ENCODE measurements around the gene PGAP6. TPM values are rescaled to one million over a fixed set of nuclear protein-coding genes. Genes with fewer than 3 reads are reported as not detected.

The PGAP6 gene
- total and polyA plus RNA-seq, 9 of the 15 experiments (the other 6 are each of a cell fraction or from before 2014, with no cell fraction given) = 0.45 to 50.2 (median 39.3) TPM

DNA sequence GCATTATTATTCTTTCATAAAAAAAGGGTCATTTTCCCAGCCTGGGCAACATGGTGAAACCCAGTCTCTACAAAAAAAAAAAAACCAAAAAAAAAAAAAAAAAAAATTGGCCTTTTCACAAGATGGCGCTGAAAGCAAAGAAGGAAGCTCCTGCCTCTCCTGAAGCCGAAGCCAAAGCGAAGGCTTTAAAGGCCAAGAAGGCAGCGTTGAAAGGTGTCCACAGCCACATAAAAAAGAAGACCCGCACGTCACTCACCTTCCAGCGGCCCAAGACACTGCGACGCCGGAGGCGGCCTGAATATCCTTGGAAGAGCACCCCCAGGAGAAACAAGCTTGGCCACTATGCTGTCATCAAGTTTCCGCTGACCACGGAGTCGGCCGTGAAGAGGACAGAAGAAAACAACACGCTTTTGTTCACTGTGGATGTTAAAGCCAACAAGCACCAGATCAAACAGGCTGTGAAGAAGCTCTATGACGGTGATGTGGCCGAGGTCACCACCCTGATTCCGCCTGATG, 4.9 kb upstream of the PGAP6 start (continued):
- TF ChIP-seq, protein P1, sequence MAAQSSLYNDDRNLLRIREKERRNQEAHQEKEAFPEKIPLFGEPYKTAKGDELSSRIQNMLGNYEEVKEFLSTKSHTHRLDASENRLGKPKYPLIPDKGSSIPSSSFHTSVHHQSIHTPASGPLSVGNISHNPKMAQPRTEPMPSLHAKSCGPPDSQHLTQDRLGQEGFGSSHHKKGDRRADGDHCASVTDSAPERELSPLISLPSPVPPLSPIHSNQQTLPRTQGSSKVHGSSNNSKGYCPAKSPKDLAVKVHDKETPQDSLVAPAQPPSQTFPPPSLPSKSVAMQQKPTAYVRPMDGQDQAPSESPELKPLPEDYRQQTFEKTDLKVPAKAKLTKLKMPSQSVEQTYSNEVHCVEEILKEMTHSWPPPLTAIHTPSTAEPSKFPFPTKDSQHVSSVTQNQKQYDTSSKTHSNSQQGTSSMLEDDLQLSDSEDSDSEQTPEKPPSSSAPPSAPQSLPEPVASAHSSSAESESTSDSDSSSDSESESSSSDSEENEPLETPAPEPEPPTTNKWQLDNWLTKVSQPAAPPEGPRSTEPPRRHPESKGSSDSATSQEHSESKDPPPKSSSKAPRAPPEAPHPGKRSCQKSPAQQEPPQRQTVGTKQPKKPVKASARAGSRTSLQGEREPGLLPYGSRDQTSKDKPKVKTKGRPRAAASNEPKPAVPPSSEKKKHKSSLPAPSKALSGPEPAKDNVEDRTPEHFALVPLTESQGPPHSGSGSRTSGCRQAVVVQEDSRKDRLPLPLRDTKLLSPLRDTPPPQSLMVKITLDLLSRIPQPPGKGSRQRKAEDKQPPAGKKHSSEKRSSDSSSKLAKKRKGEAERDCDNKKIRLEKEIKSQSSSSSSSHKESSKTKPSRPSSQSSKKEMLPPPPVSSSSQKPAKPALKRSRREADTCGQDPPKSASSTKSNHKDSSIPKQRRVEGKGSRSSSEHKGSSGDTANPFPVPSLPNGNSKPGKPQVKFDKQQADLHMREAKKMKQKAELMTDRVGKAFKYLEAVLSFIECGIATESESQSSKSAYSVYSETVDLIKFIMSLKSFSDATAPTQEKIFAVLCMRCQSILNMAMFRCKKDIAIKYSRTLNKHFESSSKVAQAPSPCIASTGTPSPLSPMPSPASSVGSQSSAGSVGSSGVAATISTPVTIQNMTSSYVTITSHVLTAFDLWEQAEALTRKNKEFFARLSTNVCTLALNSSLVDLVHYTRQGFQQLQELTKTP (IDR thresholded peaks at IDR 0.05; ENCODE audit: low read depth in 1 of 2, partially characterized antibody in 2 of 2) = no peak
- TF ChIP-seq CAMTA2 (CRISPR knock-in tag; conservative IDR thresholded peaks at IDR 0.05) = no peak
- no peak for TF ChIP-seq NFE2 (IDR thresholded peaks at IDR 0.05; ENCODE audit: low read depth)
- TF ChIP-seq ZNF41 (CRISPR knock-in tag; conservative IDR thresholded peaks at IDR 0.05) = no peak
- TF ChIP-seq SUPT5H (IDR thresholded peaks at IDR 0.05) = no peak
- no peak for TF ChIP-seq GATA2 (CRISPR knock-in tag; IDR thresholded peaks at IDR 0.05)
- TF ChIP-seq TAF9B (IDR thresholded peaks at IDR 0.05; ENCODE audit: partially characterized antibody) = no peak
- TF ChIP-seq, protein P2, sequence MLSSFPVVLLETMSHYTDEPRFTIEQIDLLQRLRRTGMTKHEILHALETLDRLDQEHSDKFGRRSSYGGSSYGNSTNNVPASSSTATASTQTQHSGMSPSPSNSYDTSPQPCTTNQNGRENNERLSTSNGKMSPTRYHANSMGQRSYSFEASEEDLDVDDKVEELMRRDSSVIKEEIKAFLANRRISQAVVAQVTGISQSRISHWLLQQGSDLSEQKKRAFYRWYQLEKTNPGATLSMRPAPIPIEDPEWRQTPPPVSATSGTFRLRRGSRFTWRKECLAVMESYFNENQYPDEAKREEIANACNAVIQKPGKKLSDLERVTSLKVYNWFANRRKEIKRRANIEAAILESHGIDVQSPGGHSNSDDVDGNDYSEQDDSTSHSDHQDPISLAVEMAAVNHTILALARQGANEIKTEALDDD (IDR thresholded peaks at IDR 0.05) = no peak
- TF ChIP-seq, protein P3, sequence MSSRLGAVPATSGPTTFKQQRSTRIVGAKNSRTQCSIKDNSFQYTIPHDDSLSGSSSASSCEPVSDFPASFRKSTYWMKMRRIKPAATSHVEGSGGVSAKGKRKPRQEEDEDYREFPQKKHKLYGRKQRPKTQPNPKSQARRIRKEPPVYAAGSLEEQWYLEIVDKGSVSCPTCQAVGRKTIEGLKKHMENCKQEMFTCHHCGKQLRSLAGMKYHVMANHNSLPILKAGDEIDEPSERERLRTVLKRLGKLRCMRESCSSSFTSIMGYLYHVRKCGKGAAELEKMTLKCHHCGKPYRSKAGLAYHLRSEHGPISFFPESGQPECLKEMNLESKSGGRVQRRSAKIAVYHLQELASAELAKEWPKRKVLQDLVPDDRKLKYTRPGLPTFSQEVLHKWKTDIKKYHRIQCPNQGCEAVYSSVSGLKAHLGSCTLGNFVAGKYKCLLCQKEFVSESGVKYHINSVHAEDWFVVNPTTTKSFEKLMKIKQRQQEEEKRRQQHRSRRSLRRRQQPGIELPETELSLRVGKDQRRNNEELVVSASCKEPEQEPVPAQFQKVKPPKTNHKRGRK (tag; IDR thresholded peaks at IDR 0.05) = no peak
- no peak for TF ChIP-seq ZNF57 (CRISPR knock-in tag; IDR thresholded peaks at IDR 0.05)
- TF ChIP-seq GTF2A2 (tag; IDR thresholded peaks at IDR 0.05) = no peak
- no peak for TF ChIP-seq GTF2F1 (IDR thresholded peaks at IDR 0.05; ENCODE audit: low read depth, low read length)
- TF ChIP-seq, protein P4, sequence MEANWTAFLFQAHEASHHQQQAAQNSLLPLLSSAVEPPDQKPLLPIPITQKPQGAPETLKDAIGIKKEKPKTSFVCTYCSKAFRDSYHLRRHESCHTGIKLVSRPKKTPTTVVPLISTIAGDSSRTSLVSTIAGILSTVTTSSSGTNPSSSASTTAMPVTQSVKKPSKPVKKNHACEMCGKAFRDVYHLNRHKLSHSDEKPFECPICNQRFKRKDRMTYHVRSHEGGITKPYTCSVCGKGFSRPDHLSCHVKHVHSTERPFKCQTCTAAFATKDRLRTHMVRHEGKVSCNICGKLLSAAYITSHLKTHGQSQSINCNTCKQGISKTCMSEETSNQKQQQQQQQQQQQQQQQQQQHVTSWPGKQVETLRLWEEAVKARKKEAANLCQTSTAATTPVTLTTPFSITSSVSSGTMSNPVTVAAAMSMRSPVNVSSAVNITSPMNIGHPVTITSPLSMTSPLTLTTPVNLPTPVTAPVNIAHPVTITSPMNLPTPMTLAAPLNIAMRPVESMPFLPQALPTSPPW (CRISPR knock-in tag; IDR thresholded peaks at IDR 0.05) = 0 out of 2 replicates have a peak, but pooled peaks have one; percentile 25
- TF ChIP-seq, protein P5, sequence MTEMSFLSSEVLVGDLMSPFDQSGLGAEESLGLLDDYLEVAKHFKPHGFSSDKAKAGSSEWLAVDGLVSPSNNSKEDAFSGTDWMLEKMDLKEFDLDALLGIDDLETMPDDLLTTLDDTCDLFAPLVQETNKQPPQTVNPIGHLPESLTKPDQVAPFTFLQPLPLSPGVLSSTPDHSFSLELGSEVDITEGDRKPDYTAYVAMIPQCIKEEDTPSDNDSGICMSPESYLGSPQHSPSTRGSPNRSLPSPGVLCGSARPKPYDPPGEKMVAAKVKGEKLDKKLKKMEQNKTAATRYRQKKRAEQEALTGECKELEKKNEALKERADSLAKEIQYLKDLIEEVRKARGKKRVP (CRISPR knock-in tag; IDR thresholded peaks at IDR 0.05) = no peak
- TF ChIP-seq CHD4 (IDR thresholded peaks at IDR 0.05; ENCODE audit: insufficient read depth, insufficient replicate concordance, low read depth, low read length, poor library complexity, severe bottlenecking) = no peak
- TF ChIP-seq, protein P6, sequence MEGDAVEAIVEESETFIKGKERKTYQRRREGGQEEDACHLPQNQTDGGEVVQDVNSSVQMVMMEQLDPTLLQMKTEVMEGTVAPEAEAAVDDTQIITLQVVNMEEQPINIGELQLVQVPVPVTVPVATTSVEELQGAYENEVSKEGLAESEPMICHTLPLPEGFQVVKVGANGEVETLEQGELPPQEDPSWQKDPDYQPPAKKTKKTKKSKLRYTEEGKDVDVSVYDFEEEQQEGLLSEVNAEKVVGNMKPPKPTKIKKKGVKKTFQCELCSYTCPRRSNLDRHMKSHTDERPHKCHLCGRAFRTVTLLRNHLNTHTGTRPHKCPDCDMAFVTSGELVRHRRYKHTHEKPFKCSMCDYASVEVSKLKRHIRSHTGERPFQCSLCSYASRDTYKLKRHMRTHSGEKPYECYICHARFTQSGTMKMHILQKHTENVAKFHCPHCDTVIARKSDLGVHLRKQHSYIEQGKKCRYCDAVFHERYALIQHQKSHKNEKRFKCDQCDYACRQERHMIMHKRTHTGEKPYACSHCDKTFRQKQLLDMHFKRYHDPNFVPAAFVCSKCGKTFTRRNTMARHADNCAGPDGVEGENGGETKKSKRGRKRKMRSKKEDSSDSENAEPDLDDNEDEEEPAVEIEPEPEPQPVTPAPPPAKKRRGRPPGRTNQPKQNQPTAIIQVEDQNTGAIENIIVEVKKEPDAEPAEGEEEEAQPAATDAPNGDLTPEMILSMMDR (IDR thresholded peaks at IDR 0.05 in 2 of 3, conservative IDR thresholded peaks at IDR 0.05 in 1 of 3; ENCODE audit: insufficient read depth in 2 of 3, low read depth in 1 of 3, low read length in 3 of 3) = peak in 2 of 3 experiments; percentile 20 to 52; a peak in 3 of 6 replicates
- no peak for TF ChIP-seq PRPF4 (IDR thresholded peaks at IDR 0.05; ENCODE audit: insufficient read depth, low read depth, low read length, poor library complexity, severe bottlenecking)

All from K562 (cell line).